Amygdala (tissue), 56 donors: ENCODE measurements around the gene ARID1A.

ENCODE experiments used
- DNase-seq, 56 donors: peaks; one replicate each; lab custom pipeline; 2025; lab: John Stamatoyannopoulos, UW

Gene ARID1A

GRCh38 chr1:26814893-26815292 is 119.1 kb downstream of the ARID1A start:
- no peak for DNase-seq

- DNase-seq: peak in 1 of 56 donors; percentile 7
Measured at GRCh38 chr1:26820784-26821269, 125.0 kb downstream of the ARID1A start.

- DNase-seq: no peak
Measured at GRCh38 chr1:26822737-26823395, 127.1 kb downstream of the ARID1A start.

GRCh38 chr1:26824731-26825130 is 128.9 kb downstream of the ARID1A start:
- DNase-seq: no peak

GRCh38 chr1:26826261-26827105 is 130.7 kb downstream of the ARID1A start, which contains the start of gene ZDHHC18:
Gene ZDHHC18 (plus strand): TSS chr1:26826688. CDS start chr1:26826805, 117 bp downstream.
- peak in 42 of 56 donors; percentile 6 to 76 (median 55) for DNase-seq

- no peak for DNase-seq
Measured at GRCh38 chr1:26827106-26827604, 131.3 kb downstream of the ARID1A start.

GRCh38 chr1:26827663-26828062 is 131.8 kb downstream of the ARID1A start:
- no peak for DNase-seq

- peak in 6 of 56 donors; percentile 9 to 49 (median 29) for DNase-seq
Measured at GRCh38 chr1:26828411-26828991, 132.7 kb downstream of the ARID1A start.

GRCh38 chr1:26829184-26829911 is 133.5 kb downstream of the ARID1A start:
- DNase-seq: no peak

GRCh38 chr1:26831059-26831458 is 135.2 kb downstream of the ARID1A start:
- DNase-seq: no peak
